ENCODE measurements around the gene IFITM10.

- no peak for TF ChIP-seq POLR2A (IDR thresholded peaks at IDR 0.05; ENCODE audit: low read length)
- no peak for TF ChIP-seq GATA1 (IDR thresholded peaks at IDR 0.05; ENCODE audit: low read depth, low read length)
Observed at GRCh38 chr11:1772270-1773130, 22.1 kb upstream of the IFITM10 start.
